ENCODE data around the gene ZFYVE28.

DNA sequence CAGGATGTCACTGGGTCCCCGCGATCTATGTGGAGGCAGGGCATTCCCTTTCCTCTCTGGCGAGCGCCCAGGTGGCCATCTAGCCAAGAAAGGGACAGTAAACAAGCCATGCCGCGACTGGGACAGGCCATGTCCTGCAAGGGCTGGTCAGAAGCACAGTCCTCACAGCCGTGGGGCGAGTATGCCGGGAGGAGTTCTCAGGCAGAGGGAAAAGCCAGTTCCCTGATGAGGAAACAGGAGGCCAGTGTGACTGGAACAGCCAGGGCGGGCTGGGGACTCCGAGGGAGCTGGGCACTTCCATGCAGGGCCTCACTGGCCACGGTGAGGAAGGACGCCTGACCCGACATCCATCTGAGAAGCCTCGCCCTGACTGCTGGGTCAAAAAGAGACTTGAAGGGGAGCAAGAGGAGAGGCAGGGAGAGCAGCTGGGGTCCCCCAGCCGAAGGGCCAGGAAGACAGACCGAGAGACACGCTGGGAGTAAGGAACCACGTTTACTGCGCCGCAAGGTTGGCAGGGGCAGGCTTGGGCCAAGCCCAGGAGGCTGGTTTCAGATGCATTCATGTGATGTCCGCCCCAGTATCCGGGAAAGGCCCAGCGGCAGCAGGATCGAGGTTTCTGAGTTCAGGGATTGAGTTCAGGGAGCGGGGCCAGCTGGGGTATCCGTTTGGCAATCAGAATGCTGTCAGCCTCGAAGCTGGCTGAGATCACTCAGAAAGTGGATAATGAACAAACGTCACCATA lies 15.3 kb upstream of the ZFYVE28 start:
- TF ChIP-seq POLR2A (IDR thresholded peaks at IDR 0.05) = no peak
- TF ChIP-seq CTCF (IDR thresholded peaks at IDR 0.05) = no peak

Measured in Peyer's patch (tissue), 4 donors.